Activated CD4-positive, alpha-beta T cell treated with anti-CD3 and anti-CD28 coated beads, Interleukin-2, amount 50 U/mL, for 16 hours (primary cell): ENCODE results near the gene CFAP251.
A peak's percentile ranks its signal among the peaks of the same experiment; 100 is the strongest.

Source experiments
- DNase-seq: peaks from one replicate; pipeline ENCODE4 v3.0.0-alpha.2; 2020

Gene CFAP251

GRCh38 chr12:122009741-122010140, 91.3 kb downstream of the CFAP251 start:
- no peak for DNase-seq

- no peak for DNase-seq
Measured at GRCh38 chr12:122012184-122012583, 93.8 kb downstream of the CFAP251 start.

DNA sequence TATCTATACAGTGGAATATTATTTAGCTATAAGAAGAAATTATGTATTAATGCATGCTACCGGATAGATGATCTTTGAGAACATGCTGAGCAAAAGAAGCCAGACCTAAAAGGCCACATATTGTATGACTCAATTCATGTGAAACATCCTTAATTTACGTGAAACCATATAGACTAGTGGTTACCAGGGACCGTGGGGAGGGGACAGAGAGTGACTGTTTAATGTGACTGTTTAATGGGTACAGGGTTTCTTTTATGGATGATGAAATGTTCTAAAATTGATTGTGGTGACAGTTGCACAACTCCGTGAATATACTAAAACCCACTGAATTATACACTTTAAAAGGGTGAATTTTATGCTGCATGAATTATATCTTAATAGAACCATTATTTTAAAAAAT, 94.7 kb downstream of the CFAP251 start:
- no peak for DNase-seq

DNA sequence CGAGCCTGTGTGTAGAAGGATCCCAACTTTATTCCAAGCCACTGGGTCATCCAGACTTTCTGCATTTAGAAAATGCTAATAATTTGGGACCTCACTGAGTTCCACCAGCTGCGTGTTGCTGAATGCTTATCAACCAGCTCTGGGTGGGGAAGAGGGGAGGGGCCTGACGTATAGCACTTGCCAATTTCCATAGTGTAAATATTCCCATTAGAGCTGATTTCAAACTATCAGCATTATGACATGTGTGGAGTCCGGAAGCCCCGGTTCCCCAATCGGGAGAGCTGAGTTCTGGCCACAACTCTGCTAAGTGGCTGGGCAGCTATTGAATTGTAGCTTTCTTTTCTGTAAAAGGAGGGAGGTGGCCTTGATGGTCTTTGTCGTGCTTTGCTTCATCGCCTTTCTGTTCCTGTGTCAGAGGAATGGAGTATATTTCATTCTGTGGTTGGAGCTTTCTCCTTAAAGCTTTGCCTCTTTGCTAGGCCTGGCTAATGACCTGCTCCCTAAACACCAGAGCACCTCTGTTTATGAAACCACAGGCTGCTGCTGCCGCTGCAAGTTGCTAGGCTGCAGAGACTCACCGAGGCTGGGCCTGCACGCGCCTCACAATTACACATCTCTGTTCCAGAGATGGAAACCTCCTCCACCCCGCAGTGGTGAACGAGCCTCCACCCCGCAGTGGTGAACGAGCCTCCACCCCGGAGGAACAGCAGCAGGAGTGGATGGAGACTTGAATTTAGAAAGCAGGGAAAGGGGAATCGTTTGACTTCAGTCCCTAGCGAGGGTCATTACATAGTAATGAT, 95.6 kb downstream of the CFAP251 start:
- DNase-seq: no peak

DNA sequence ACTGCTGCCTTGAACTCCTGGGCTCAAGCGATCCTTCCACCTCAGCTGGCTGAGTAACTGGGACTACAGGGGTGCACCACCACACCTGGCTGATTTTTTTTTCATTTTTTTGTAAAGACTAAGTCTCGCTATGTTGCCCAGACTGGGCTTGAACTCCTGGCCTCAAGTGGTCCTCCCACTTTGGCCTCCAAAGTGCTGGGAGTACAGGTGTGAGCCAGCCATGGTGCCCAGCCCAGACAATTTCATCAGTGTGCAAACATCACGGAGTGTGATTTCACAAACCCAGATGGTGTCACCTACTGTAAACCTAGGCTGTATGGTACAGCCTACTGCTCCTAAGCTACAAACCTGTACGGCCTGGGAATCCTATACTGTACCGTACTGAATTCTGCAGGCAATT, 96.4 kb downstream of the CFAP251 start:
- DNase-seq: no peak

GRCh38 chr12:122018457-122018856, 100.1 kb downstream of the CFAP251 start:
- no peak for DNase-seq

DNA sequence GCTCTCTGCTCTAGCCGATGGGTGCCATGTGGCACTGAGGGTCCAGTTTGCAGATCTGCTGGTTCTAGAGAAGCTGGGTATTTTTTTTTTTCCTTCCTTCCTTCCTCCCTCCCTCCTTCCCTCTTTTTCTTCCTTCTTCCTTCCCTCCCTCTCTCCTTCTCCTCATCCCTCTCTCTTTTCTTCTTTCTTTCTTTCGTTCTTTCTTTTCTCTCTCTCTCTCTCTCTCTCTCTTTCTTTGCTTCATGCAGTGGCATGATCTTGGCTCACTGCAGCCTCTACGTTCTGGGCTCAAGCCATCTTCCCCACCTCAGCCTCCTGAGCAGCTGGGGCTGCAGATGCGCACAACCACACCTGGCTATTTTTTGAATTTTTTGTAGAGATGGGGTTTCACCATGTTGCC, 100.5 kb downstream of the CFAP251 start:
- DNase-seq: no peak

DNA sequence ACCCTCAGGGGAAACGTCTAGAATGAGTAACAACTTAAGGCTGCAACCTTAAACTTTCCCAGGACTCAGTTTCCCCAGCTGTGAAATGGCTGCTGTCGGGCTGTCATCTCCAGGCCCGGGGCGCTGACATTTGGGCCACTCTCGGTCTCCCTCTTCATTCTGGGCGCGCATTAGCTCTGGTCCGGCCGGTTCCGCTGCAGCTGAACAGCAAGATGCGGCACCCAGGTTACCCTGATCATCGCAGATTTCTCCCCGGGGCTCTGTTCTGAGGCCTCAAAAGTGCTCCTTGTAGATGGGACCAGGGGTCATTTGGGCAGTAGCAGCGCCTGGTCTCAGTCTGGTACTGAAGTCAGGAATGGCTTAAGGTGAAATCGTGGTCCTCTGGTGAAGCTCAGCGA, 102.4 kb downstream of the CFAP251 start:
- DNase-seq: no peak

DNA sequence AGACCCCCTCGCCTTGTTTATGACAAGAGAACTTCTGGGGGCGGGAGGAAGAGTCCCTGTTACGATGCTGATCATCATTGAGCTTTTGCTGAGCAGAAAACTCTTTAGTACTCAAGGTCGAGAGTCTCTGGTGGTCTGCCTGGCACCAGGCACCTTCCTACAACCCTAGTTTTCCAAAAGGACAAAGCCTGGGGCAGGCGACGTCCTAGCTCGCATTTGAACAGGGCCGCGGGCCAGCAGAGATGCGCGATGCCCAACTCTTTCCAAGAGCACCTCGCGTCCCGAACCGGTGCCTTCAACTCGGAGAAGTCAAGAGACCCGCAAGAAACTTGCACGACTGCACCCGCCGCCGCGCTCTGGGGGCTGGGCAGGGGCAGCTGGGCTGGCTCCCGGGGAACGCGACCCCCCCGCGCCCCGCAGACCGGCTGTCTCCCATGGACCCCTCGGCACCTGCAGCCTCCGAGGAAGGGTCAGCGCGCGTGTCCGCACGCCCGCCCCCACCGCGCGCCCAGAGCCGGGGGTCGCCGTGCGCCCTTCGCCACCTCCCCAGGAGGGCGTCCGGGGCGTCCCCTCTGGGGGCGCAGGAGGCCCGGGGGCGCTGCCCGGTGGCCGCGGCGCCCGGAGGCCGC, 102.9 kb downstream of the CFAP251 start:
- DNase-seq: no peak

DNA sequence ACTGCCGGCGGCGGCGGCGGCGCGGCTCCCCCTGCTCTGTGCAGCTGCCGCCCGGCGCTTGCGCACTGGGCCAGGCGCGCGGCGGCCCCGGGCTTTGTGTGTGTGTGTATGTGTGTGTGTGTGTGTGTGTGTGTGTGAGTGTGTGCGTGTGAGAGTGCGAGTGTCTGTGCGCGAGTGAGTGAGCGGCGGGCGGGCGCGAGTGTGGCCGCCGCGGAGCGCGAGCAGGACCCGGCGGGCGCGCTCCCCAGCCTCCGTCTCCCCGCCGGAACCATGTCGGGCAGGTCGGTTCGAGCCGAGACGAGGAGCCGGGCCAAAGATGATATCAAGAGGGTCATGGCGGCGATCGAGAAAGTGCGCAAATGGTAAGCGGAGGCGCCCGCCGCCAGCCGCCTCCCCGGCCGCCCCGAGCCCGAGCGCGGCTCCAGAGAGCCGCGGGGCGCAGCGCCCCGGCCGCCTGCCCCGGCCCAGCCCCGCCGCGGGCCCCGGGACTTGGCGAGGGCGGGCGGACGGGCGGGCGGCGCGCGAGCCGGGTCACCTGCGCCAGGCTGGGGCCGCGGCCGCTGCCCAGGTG, 103.5 kb downstream of the CFAP251 start, which contains the start of gene BCL7A:
TSS of gene BCL7A (plus strand) at position 63 of the 571 bp plus-strand sequence. CDS start at position 271, 208 bp downstream.
- peak; percentile 60 for DNase-seq

- peak; percentile 28 for DNase-seq
Measured at GRCh38 chr12:122022393-122023338, 104.3 kb downstream of the CFAP251 start.

DNA sequence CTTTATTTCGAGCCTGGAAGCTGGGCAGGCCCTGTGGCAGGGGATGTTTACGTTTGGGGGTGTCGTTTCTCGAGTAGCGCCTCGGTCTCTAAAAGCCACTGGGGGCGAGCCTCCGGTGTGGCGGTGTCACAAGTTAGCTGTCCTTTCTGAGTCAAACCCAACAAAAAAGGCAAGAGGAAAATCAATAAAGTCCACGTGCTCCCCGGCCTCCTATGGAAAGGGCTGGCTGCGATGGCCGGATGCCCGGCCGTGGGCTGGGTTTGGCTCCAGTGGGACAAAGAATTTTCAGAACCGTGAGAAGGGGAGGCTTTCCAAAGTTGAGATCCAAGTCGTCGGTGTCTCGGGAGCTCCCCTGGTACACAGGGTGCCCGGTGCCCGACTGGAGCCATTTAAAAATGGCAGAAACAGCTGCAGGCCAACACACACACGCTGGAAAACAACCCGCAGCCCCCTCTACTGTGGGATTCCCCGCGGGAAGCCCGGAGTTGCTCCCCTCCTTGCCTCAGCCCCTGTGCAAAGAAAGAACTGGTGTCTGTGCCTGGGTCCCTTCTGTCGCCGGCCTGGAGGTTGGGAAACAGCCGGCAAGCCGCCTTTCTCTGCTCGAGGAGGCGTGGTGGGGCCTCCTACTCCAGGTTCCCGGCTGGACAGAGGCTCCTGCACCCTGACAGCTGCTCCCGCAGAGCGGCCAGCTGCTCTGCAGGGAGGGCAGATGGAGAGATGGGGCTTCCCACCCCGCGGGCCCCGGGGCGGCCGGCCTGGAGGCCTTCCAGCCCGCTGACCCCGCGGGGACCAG, 105.1 kb downstream of the CFAP251 start:
- DNase-seq: no peak

- no peak for DNase-seq
Measured at GRCh38 chr12:122024132-122024785, 105.9 kb downstream of the CFAP251 start.

DNA sequence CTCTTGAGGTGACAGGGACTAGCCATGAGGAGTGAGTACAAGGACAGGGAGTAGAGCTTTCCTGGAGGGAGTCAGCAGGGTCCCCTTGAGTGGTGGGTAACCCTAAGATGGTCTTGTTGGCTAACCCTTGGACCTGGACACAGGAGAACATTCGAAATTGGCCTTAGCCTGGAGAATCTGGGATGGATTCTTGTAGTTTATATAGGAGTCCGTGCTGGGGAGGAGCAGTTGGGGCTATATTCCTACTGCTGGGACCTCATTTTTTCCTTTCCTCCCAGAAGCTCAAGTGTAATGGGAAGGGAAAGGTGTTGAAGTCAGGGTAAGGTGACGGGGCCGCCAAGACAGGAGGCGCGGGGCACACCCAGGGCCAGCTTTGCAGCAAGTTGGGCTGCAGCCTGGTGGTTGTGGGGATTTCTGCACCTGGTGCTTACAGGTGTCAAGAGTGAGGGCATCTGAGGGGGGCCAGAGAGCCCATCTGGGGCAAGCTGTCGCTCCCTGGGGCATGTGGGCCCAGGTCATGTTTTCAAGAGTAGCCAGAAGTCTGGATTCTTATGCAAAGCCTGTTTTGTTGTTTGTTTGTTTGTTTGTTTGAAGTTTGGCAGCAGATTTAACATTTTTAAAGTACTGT, 108.4 kb downstream of the CFAP251 start:
- DNase-seq: no peak

DNA sequence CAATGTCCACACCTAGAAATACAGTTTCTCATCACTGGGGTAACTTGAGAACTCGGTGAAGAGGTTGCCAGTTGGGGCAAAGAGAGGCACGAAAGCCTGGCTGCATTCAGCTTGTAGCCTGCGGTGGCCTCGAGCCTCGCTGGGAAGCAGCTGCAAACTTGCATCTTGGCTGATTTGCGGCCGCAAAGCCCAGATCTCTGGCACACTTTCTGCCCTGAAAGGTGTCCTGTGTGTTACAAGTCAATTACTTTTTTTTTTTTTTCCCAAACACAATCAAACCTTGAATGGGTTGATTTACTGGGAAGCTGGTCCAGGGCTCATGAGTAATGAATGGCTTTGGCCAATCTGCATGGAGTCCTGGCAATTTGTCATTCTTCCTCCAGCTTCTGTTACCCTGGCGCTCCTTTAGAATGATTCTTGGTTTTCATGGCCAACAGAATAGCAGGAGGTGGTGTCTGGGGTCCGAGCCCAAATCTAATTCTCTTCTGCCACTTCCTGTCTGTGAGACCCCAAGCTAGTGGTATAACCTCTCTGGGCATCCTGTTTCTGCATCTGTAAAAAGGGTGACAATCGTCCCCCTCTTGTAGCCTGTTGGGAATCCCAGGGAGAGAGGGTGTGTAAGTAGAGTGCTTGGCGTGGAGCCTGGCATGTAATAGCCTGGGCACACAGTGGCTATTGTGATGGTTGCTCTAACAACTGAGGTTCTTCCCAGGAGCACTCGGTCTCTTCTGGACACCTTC, 109.9 kb downstream of the CFAP251 start:
- no peak for DNase-seq

DNA sequence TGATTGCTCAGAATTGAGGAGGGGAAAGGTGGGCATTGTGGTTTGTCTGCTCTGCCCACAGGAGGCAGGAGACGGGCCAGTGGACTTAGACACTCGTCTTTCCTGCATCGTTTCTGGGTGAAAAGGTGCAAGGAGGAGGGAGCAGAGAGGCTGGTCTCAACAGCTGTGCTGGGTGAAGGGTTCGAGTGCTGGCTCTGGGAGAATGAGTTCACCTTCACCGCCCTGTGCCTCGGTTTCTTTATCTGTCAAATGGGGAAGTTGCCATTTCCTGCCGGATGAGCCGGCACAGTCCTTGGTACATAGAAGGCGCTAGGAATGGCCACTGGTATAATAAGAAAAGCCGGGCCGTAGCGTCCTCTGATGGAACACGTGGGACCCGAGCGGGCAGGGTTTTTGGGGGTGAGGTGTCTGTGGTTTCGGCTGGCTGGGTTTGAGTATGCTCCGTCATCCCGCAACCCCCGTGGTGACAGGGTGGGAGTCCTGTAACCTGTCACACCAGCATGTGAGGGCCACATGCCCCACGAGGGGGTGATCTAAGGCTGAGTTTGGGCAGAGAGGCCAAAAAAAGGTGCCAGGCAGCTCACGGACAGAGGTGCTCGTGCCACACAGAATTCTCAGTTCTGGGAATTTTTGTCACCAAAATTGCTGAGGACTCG, 110.6 kb downstream of the CFAP251 start:
- DNase-seq: peak; percentile 70

GRCh38 chr12:122029620-122030423, 111.4 kb downstream of the CFAP251 start:
- no peak for DNase-seq

DNA sequence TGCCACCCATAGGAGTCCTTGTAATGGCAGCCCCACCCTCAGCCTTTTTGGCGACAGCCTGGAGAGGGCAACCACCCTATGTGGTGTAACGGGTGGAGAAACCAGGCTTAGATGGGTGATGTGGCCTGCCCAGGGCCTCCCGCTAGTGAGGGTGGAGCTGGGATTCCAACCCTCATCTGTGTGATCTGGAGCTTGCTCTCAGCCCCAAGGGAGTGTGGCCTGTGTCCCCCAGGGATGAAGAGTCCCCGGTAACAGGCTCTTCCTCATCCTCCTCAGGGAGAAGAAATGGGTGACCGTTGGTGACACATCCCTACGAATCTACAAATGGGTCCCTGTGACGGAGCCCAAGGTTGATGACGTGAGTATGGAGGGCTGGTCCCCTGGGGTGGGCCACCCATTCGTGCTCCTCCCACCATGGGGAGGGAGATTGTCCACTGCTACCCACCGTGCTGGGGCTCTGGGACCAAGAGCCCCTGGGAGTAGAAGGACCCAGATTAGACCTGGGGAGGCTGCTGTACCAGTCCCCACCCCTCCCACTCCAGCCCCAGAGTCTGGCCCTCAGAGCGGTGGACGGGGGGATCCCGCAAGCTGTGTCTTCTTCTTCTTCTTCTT, 112.1 kb downstream of the CFAP251 start:
- DNase-seq: no peak
